RWPE2 (cell line): Measurements from ENCODE around the gene RPUSD1.

ENCODE experiments used
- ATAC-seq: fragments of 200-7000 bp; cut with Tn5 transposase; 3 replicates; pipeline ENCODE4 v1.9.1; 2021; ENCODE audit warnings: low read depth
- DNase-seq: peaks from one replicate; pipeline ENCODE4 v3.0.0-alpha.2; 2020; ENCODE audit warnings: low spot score
- H3K27ac ChIP-seq: fragments of 450-650 bp; 2 replicates; pipeline ENCODE4 v1.5.1; 2017; ENCODE audit warnings: mild to moderate bottlenecking; ENCODE audit not compliant: poor library complexity, severe bottlenecking
- H3K27me3 ChIP-seq: fragments of 250-450 bp; sonication (Bioruptor Pico); 2 replicates; pipeline ENCODE4 v1.5.1; 2021; ENCODE audit warnings: mild to moderate bottlenecking, moderate library complexity; ENCODE audit not compliant: insufficient read depth, poor library complexity, severe bottlenecking
- H3K36me3 ChIP-seq: fragments of 250-450 bp; sonication (Bioruptor Pico); 2 replicates; pipeline ENCODE4 v1.5.1; 2020; ENCODE audit warnings: low read depth, mild to moderate bottlenecking, moderate library complexity
- H3K4me1 ChIP-seq: fragments of 250-450 bp; sonication (Bioruptor Pico); 2 replicates; pipeline ENCODE4 v1.5.1; 2021; ENCODE audit warnings: mild to moderate bottlenecking, moderate library complexity; ENCODE audit not compliant: insufficient read depth, poor library complexity, severe bottlenecking
- H3K4me3 ChIP-seq: fragments of 250-450 bp; sonication (Bioruptor Pico); 2 replicates; pipeline ENCODE4 v1.5.1; 2021; ENCODE audit warnings: mild to moderate bottlenecking, moderate library complexity; ENCODE audit not compliant: severe bottlenecking
- H3K9me3 ChIP-seq: fragments of 250-450 bp; sonication (Bioruptor Pico); 2 replicates; pipeline ENCODE4 v1.5.1; 2021; ENCODE audit warnings: mild to moderate bottlenecking, moderate library complexity; ENCODE audit not compliant: severe bottlenecking
- TF ChIP-seq, protein P1 (sequence below): fragments of 450-650 bp; IDR thresholded peaks from one replicate; pipeline ENCODE4 v1.5.1; 2017; ENCODE audit warnings: mild to moderate bottlenecking, moderate library complexity; ENCODE audit not compliant: poor library complexity, severe bottlenecking

The RPUSD1 gene

DNA sequence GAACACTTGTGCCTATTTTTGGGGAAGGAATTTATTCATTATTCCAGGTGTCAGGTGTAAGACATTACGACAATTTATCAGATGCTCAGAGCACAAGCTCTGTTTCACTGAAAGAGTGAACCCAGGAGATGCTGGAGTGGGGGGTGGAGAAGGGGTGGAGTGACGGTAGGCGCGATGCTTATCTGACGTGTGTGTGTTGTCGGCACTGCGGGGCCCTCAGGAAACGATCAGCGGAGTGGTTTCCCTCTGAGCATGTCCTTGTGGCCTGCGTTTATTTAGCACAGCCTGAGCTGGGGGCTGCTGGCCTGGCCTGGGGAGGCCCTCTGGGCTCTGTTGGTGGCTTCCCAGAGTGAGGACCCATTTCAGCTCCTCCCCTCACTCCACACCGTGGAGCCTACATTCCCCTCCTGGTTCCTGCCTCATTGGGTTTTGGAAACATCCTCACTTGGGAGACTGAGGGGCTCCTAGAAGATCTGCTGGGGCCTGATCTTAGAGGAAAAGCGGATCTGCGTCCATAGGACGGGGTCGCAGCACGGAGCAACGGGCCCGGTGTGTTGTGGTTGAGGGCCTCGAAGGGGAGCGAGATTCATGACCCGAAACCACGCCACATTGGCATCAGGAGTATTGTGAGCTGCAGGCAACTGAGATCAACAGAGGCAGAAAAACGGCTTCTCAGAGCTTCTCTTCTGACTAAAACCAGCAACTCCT, 31.3 kb upstream of the RPUSD1 start:
- H3K36me3 ChIP-seq, result no peaks in the 10 kb centered on the region
- ATAC-seq, result no peak
- H3K9me3 ChIP-seq, result no peaks in the 10 kb centered on the region
- no peak overlapping the region for H3K4me3 ChIP-seq
- TF ChIP-seq, protein P1, sequence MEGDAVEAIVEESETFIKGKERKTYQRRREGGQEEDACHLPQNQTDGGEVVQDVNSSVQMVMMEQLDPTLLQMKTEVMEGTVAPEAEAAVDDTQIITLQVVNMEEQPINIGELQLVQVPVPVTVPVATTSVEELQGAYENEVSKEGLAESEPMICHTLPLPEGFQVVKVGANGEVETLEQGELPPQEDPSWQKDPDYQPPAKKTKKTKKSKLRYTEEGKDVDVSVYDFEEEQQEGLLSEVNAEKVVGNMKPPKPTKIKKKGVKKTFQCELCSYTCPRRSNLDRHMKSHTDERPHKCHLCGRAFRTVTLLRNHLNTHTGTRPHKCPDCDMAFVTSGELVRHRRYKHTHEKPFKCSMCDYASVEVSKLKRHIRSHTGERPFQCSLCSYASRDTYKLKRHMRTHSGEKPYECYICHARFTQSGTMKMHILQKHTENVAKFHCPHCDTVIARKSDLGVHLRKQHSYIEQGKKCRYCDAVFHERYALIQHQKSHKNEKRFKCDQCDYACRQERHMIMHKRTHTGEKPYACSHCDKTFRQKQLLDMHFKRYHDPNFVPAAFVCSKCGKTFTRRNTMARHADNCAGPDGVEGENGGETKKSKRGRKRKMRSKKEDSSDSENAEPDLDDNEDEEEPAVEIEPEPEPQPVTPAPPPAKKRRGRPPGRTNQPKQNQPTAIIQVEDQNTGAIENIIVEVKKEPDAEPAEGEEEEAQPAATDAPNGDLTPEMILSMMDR, result no peak
- no peak for DNase-seq
- peaks cover 14% of the 10 kb centered on the region for H3K27me3 ChIP-seq
- no peak overlapping the region for H3K27ac ChIP-seq
- H3K4me1 ChIP-seq, result no peaks in the 10 kb centered on the region

DNA sequence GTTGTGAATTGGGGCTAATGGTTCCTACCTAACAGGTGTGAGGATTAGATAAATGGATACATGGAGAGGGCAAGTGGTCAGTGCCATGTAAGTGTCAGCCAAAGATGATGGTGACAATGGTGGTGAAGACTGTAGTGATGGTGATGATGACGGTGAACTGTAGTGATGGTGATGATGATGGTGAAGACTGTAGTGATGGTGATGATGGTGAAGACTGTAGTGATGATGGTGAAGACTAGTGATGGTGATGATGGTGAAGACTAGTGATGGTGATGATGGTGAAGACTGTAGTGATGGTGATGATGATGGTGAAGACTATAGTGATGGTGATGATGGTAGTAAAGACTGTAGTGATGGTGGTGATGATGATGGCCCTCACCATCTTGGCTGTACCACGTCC, 30.4 kb upstream of the RPUSD1 start:
- H3K36me3 ChIP-seq, result no peaks in the 10 kb centered on the region
- ATAC-seq, result no peak
- no peaks in the 10 kb centered on the region for H3K9me3 ChIP-seq
- TF ChIP-seq, protein P1, result no peak
- no peak for DNase-seq
- H3K27me3 ChIP-seq, result peaks cover 20% of the 10 kb centered on the region
- H3K4me1 ChIP-seq, result no peaks in the 10 kb centered on the region
- H3K27ac ChIP-seq, result no peak overlapping the region
- H3K4me3 ChIP-seq, result no peak overlapping the region

DNA sequence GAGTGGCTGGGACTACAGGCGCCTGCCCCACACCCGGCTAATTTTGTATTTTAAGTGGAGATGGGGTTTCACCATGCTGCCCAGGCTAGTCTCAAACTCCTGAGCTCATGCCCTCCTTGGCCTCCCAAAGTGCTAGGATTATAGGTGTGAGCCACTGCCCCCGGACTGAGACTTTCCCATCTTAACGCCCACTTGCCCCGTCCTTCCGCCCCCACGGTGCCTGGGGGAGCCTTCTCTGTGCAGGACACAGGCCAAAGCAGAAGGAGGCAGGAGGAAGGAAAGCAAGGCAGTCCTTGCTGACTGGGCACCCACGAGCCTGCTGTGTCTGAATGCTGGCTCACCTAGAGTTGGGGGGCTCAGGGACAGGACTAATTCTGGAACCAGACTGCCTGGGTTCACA, 30.0 kb upstream of the RPUSD1 start:
- Histone ChIP-seq H3K4me1 (no peaks in the 10 kb centered on the region), H3K27me3 (peaks cover 24% of the 10 kb centered on the region), H3K9me3 (no peaks in the 10 kb centered on the region), H3K4me3 (no peak overlapping the region), H3K36me3 (no peaks in the 10 kb centered on the region), H3K27ac (no peak overlapping the region)
- no peak for ATAC-seq
- DNase-seq, result no peak
- TF ChIP-seq, protein P1, result no peak

DNA sequence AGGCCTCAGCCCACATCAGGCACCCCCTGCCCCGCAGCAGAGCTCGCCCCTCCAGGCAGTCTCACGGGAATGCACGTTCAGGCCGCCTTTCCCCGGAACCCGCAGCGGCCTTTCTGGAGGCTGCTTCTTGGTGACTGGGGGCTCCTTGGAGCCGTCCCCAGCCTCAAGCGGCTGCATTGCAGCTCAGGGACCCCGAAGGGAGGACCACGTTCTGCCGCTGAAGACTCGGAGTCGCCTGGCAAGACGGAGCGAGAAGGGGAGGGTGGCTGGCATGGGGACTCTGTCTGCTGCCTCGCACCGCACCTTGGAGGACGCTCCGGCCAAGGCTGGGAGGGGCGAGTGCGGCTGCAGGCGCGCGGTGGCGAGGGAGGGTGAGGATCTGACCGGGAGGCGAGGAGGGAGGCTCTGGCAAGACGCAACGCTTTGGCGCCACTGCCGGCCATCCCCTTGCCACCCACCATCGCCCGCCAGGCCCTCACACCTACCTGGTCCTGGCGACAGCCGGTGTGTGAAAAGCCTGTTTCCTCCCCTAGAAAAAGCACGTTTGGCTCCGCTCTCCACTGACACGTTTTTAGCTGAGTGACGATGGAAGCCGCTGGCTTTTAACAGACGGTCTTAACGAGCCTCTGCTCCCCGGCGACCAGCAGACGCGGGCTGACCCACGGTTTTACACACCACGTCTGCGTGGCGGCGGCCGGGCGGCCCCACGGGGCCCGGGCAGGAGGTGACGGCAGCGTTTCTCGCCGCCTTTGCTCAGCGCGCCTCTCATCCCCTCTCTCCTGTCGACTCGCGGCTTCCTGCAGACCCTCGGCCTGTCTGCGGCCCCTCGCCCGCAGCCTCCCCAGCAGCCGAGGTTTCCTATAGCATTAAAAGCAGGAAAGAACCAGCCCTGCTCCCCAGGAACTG, 29.1 kb upstream of the RPUSD1 start:
- Histone ChIP-seq H3K4me3 (no peak overlapping the region), H3K36me3 (no peaks in the 10 kb centered on the region), H3K27me3 (peaks cover 33% of the 10 kb centered on the region), H3K9me3 (no peaks in the 10 kb centered on the region), H3K4me1 (no peaks in the 10 kb centered on the region), H3K27ac (no peak overlapping the region)
- ATAC-seq, result no peak
- DNase-seq, result no peak
- TF ChIP-seq, protein P1, result no peak
